ENCODE data around the gene DBI.
"Not testable (repeated sequence)": the region's sequence is repeated elsewhere in the genome, so short reads cannot be mapped to it uniquely, and the experiment has no call there.

DNA sequence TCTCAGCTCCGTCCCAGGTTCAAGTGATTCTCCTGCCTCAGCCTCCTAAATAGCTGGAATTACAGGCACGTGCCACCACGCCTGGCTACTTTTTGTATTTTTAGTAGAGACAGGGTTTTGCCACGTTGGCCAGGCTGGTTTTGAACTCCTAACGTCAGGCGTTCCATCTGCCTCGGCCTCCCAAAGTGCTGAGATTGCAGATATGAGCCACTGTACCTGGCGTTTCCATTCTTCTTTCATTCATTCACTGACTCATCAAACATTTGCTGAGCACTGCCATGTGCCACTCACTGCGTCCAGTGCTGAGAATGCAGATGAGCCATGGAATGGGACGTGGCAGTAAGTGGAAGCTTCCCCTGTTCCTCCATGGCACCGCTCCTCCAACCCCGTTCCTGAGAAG lies 36.8 kb downstream of the DBI start:
- TF ChIP-seq, protein P1, sequence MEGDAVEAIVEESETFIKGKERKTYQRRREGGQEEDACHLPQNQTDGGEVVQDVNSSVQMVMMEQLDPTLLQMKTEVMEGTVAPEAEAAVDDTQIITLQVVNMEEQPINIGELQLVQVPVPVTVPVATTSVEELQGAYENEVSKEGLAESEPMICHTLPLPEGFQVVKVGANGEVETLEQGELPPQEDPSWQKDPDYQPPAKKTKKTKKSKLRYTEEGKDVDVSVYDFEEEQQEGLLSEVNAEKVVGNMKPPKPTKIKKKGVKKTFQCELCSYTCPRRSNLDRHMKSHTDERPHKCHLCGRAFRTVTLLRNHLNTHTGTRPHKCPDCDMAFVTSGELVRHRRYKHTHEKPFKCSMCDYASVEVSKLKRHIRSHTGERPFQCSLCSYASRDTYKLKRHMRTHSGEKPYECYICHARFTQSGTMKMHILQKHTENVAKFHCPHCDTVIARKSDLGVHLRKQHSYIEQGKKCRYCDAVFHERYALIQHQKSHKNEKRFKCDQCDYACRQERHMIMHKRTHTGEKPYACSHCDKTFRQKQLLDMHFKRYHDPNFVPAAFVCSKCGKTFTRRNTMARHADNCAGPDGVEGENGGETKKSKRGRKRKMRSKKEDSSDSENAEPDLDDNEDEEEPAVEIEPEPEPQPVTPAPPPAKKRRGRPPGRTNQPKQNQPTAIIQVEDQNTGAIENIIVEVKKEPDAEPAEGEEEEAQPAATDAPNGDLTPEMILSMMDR (conservative IDR thresholded peaks at IDR 0.05; ENCODE audit: low read depth, low read length): not testable (repeated sequence)
- TF ChIP-seq EZH2 (IDR thresholded peaks at IDR 0.05; ENCODE audit: borderline replicate concordance, low read depth, low read length, poor library complexity, severe bottlenecking): not testable (repeated sequence)
